Measurements from ENCODE around the gene SORCS3. TPM values are rescaled to one million over a fixed set of nuclear protein-coding genes. Genes with fewer than 3 reads are reported as not detected.

Gene SORCS3
- total RNA-seq, 1 experiment from 2014 or later: 0.18 TPM

GRCh38 chr10:104924101-104924795, 283.2 kb downstream of the SORCS3 start:
- no peaks in the 10 kb centered on the region for H3K9me3 Mint-ChIP-seq (ENCODE audit: unreplicated experiment)
- H3K4me1 ChIP-seq: no peaks in the 10 kb centered on the region
- H3K4me1 Mint-ChIP-seq (ENCODE audit: low read depth, unreplicated experiment): no peaks in the 10 kb centered on the region
- intact Hi-C loops (cut with micrococcal nuclease; ENCODE audit: unreplicated experiment): loop anchor here (2.0 kb wide), 1 partner anchor 343 kb away; no protein-coding TSS in a partner anchor
- no TSS peak for BruUV-seq (replicated peaks)
- no peaks in the 10 kb centered on the region for H3K36me3 Mint-ChIP-seq (ENCODE audit: insufficient read depth, unreplicated experiment)
- H3K4me3 ChIP-seq (ENCODE audit: low read depth, low read length): no peak overlapping the region
- DNase-seq: no peak
- no peak for TF ChIP-seq CTCF (IDR thresholded peaks at IDR 0.05; ENCODE audit: insufficient read depth in 1 of 2, low read depth in 1 of 2, low read length in 1 of 2, severe bottlenecking in 1 of 2, unreplicated experiment in 1 of 2)
- no peak overlapping the region for H3K27ac Mint-ChIP-seq (ENCODE audit: unreplicated experiment)
- H3K36me3 ChIP-seq (ENCODE audit: control insufficient read depth, insufficient read depth, low read length): no peaks in the 10 kb centered on the region
- CTCF ChIA-PET: no interaction called here
- H3K4me3 Mint-ChIP-seq (ENCODE audit: unreplicated experiment): no peak overlapping the region
- no peaks in the 10 kb centered on the region for H3K27me3 ChIP-seq (replicated peaks; ENCODE audit: control insufficient read depth, insufficient read depth, low read length)
- no peaks in the 10 kb centered on the region for H3K9me3 ChIP-seq
- POLR2A ChIA-PET: no interaction called here
- peaks cover 8% of the 10 kb centered on the region for H3K27me3 Mint-ChIP-seq (ENCODE audit: insufficient read depth, unreplicated experiment)

- ChIA-PET CTCF (no interaction called here), POLR2A (no interaction called here)
- Histone ChIP-seq H3K4me1 (no peaks in the 10 kb centered on the region), H3K4me3 (ENCODE audit: low read depth, low read length) (no peak overlapping the region), H3K36me3 (ENCODE audit: control insufficient read depth, insufficient read depth, low read length) (no peaks in the 10 kb centered on the region), H3K9me3 (no peaks in the 10 kb centered on the region), H3K27me3 (replicated peaks; ENCODE audit: control insufficient read depth, insufficient read depth, low read length) (no peaks in the 10 kb centered on the region)
- Mint-ChIP-seq H3K27me3 (ENCODE audit: insufficient read depth, unreplicated experiment) (peaks cover 8% of the 10 kb centered on the region), H3K36me3 (ENCODE audit: insufficient read depth, unreplicated experiment) (no peaks in the 10 kb centered on the region), H3K9me3 (ENCODE audit: unreplicated experiment) (no peaks in the 10 kb centered on the region), H3K4me3 (ENCODE audit: unreplicated experiment) (no peak overlapping the region), H3K4me1 (ENCODE audit: low read depth, unreplicated experiment) (no peaks in the 10 kb centered on the region), H3K27ac (ENCODE audit: unreplicated experiment) (no peak overlapping the region)
- peak; percentile 38 to 57 for DNase-seq
- no TSS peak for BruUV-seq (replicated peaks)
- peak; percentile 46 to 75 for TF ChIP-seq CTCF (IDR thresholded peaks at IDR 0.05; ENCODE audit: insufficient read depth in 1 of 2, low read depth in 1 of 2, low read length in 1 of 2, severe bottlenecking in 1 of 2, unreplicated experiment in 1 of 2)
- intact Hi-C loops (cut with micrococcal nuclease; ENCODE audit: unreplicated experiment): loop anchor here (1.0 to 5.0 kb wide), 4 partner anchors 158 to 767 kb away; no protein-coding TSS in a partner anchor
Measured at GRCh38 chr10:104925232-104925851, 284.3 kb downstream of the SORCS3 start.

- no peak for TF ChIP-seq CTCF (IDR thresholded peaks at IDR 0.05; ENCODE audit: insufficient read depth in 1 of 2, low read depth in 1 of 2, low read length in 1 of 2, severe bottlenecking in 1 of 2, unreplicated experiment in 1 of 2)
- POLR2A ChIA-PET: no interaction called here
- CTCF ChIA-PET: no interaction called here
- Mint-ChIP-seq H3K36me3 (ENCODE audit: insufficient read depth, unreplicated experiment) (no peaks in the 10 kb centered on the region), H3K4me1 (ENCODE audit: low read depth, unreplicated experiment) (no peaks in the 10 kb centered on the region), H3K4me3 (ENCODE audit: unreplicated experiment) (no peak overlapping the region), H3K27me3 (ENCODE audit: insufficient read depth, unreplicated experiment) (peaks cover 5% of the 10 kb centered on the region), H3K9me3 (ENCODE audit: unreplicated experiment) (no peaks in the 10 kb centered on the region), H3K27ac (ENCODE audit: unreplicated experiment) (no peak overlapping the region)
- Histone ChIP-seq H3K36me3 (ENCODE audit: control insufficient read depth, insufficient read depth, low read length) (no peaks in the 10 kb centered on the region), H3K4me1 (no peaks in the 10 kb centered on the region), H3K4me3 (ENCODE audit: low read depth, low read length) (no peak overlapping the region), H3K27me3 (replicated peaks; ENCODE audit: control insufficient read depth, insufficient read depth, low read length) (no peaks in the 10 kb centered on the region), H3K9me3 (no peaks in the 10 kb centered on the region)
- DNase-seq: no peak
- intact Hi-C loops (cut with micrococcal nuclease; ENCODE audit: unreplicated experiment): loop anchor here (5.0 kb wide), 1 partner anchor 764 kb away; no protein-coding TSS in a partner anchor
- no TSS peak for BruUV-seq (replicated peaks)
Measured at GRCh38 chr10:104928734-104929133, 287.6 kb downstream of the SORCS3 start.

All from Caco-2 (cell line).